GM21825 (cell line): ENCODE measurements around the gene CCNA1.

Experiments
- ATAC-seq: cut with Tn5 transposase; IDR thresholded peaks from one replicate; pipeline ENCODE4 v1.9.1; 2021; ENCODE audit warnings: mild to moderate bottlenecking, moderate library complexity; ENCODE audit not compliant: unreplicated experiment

CCNA1 gene

GRCh38 chr13:36453516-36453915 is 21.2 kb downstream of the CCNA1 start:
- ATAC-seq = no peak

DNA sequence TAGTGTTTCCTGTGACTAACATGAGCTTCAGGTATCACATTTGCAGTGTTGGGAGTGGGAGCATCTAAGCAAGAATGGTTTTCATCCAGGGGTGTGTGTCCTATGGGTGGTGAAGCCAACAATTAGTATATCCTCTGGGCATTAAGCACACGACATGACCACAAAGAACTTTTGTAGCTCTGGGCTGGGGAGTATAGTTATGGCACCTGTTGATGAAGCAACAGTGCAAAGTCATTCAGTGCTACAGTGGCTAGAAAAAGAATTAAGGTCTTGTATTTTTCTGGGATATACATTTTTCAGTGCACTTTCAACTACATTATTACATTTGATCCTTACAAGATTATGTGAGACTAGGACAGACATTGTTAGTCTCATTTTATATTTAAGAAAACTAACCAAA is 21.8 kb downstream of the CCNA1 start:
- no peak for ATAC-seq

DNA sequence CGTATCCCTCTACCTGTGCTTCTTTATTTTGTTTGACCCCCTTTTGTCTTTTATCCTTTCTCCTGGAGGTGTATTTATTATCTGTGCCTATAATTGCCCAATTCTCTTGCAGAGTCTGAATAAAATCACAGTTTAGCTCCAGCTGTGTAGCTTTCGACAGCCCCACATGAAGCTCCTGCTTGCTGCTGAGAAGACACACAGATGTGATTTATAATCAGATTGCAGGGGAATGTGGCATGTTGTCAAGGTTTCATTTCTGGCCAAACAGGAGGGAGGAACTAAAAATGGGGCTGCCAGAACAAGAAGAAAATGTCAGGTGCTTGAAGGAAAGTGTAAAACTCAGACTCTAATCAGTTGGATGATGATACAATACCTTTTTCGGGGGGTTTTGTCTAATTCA is 22.7 kb downstream of the CCNA1 start:
- ATAC-seq = no peak

DNA sequence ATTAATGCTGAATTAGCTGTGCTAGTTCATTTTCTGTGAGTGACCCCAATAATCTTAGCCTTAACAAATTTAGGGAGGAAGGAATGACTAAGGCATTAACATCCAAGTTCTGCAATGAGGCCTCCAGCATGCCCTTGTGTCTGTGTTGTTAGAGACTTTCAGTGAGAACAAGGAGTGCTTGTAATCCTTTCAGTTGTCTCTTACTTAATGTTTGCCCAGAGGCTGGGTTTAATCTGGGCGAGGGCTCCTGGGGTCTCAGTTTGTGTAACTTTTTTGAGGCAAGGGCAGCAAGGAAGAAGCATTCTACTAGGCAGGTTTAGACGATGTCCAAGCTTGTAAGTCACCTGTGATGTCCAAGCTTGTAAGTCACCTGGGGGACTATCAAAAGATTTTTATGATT is 24.3 kb downstream of the CCNA1 start:
- no peak for ATAC-seq

DNA sequence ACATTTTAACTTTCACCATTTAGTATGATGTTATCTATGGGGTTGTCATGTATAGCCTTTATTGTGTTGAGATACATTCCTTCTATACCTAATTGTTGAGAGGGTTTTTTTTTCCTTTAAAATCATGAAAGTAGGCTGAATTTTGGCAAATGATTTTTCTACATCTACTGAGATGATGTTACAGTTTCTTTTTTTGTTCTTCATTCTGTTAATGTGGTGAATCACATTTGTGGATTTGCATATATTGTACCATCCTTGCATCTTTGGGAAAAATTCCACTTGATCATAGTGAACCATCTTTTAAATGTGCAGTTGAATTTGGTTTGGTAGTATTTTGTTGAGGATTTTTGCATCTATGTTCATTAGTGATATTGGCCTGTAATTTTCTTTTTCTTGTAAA is 29.2 kb downstream of the CCNA1 start:
- no peak for ATAC-seq

DNA sequence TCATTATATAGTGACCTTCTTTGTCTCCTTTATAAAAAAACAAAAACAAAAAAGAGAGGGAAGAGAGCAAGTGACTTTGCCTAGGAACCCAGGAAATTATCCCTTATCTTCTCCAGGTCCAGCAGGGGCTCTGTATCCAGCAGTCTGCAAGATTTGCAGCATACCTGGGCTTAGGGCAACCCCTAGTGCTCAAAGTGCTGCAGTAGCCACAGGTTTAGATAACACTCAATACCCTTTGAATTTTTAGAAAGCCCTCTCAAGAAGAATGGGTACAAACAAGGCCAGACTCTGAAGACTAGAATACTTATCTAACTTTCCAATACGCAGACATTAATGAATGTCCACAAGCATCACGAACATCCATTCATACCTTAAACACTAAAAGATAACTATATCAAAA is 43.2 kb downstream of the CCNA1 start:
- no peak for ATAC-seq

DNA sequence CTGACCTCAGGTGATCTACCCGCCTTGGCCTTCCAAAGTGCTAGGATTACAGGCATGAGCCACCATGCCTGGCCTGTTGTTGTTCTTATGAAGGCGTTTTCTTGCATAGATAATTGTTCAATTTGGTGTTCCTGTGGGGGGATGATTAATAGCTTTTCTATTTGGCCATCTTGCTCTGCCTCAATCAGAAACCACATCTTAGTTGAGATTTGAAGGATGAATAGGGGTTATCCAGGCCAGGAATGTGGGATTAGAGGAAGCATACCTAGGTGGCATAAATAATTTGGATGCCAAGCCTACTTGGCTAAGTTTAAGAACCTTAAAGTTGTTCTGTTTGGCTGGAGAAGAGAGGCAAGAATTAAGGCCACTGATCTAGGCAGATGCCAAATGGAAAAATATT is 44.4 kb downstream of the CCNA1 start:
- ATAC-seq = no peak

GRCh38 chr13:36480726-36481427 is 48.6 kb downstream of the CCNA1 start:
- no peak for ATAC-seq

DNA sequence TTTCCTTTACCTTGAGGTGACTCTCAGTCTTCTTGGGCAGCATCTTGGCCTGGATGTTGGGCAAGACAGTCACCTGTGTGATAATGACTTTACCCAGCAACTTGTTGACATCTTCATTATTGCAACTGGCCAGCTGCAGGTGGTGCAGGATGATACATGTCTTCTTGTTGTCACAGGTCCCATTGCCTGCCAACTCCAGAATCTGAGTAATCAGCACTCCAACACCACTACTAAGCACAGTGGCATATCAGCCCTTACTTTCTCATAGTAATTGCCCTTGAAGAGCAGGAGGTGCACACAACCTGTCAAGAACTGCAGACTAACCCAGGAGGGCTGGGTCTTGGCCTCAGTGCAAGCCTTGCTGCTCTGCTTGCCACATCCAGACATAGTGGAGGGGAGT is 57.8 kb downstream of the CCNA1 start:
- no peak for ATAC-seq
